ENCODE measurements around the gene LRRC26.

DNA sequence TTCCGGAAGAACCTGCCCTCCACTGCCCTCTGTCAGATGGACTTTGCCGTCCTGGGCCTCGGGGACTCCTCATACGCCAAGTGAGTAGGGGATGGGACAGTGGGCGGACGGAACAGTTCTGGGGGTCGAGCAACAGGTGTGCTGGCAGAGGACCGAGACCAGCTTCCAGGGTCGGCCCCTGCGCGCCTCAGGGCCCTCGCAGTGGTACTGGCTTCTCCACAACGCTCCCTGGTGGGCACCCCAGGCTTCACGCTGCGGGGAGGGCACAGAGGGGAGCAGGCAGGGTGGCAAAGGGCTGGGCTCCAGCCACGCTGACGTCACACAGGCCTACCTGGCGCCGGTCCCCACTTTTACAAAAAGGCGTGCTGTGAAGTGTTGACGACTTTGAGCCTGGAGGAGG, 42.7 kb upstream of the LRRC26 start:
- TF ChIP-seq RFXANK (CRISPR knock-in tag; IDR thresholded peaks at IDR 0.05): no peak
- TF ChIP-seq, protein P1, sequence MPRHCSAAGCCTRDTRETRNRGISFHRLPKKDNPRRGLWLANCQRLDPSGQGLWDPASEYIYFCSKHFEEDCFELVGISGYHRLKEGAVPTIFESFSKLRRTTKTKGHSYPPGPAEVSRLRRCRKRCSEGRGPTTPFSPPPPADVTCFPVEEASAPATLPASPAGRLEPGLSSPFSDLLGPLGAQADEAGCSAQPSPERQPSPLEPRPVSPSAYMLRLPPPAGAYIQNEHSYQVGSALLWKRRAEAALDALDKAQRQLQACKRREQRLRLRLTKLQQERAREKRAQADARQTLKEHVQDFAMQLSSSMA (CRISPR knock-in tag; IDR thresholded peaks at IDR 0.05): no peak
- TF ChIP-seq FOXP1 (IDR thresholded peaks at IDR 0.05): no peak
- TF ChIP-seq FOXP1 (CRISPR knock-in tag; IDR thresholded peaks at IDR 0.05): no peak
- TF ChIP-seq, protein P2, sequence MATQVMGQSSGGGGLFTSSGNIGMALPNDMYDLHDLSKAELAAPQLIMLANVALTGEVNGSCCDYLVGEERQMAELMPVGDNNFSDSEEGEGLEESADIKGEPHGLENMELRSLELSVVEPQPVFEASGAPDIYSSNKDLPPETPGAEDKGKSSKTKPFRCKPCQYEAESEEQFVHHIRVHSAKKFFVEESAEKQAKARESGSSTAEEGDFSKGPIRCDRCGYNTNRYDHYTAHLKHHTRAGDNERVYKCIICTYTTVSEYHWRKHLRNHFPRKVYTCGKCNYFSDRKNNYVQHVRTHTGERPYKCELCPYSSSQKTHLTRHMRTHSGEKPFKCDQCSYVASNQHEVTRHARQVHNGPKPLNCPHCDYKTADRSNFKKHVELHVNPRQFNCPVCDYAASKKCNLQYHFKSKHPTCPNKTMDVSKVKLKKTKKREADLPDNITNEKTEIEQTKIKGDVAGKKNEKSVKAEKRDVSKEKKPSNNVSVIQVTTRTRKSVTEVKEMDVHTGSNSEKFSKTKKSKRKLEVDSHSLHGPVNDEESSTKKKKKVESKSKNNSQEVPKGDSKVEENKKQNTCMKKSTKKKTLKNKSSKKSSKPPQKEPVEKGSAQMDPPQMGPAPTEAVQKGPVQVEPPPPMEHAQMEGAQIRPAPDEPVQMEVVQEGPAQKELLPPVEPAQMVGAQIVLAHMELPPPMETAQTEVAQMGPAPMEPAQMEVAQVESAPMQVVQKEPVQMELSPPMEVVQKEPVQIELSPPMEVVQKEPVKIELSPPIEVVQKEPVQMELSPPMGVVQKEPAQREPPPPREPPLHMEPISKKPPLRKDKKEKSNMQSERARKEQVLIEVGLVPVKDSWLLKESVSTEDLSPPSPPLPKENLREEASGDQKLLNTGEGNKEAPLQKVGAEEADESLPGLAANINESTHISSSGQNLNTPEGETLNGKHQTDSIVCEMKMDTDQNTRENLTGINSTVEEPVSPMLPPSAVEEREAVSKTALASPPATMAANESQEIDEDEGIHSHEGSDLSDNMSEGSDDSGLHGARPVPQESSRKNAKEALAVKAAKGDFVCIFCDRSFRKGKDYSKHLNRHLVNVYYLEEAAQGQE (IDR thresholded peaks at IDR 0.05; ENCODE audit: borderline replicate concordance in 1 of 2, low read depth in 1 of 2, low read length in 2 of 2): no peak
- no peak for TF ChIP-seq KDM2A (CRISPR knock-in tag; IDR thresholded peaks at IDR 0.05; ENCODE audit: borderline replicate concordance, low read depth)
- no peak for TF ChIP-seq ATF7 (IDR thresholded peaks at IDR 0.05)
- TF ChIP-seq ATF7 (CRISPR knock-in tag; IDR thresholded peaks at IDR 0.05): no peak
- TF ChIP-seq ZNF180 (CRISPR knock-in tag; IDR thresholded peaks at IDR 0.05; ENCODE audit: borderline replicate concordance, low read depth): no peak
- TF ChIP-seq PRPF4 (IDR thresholded peaks at IDR 0.05; ENCODE audit: low read depth, low read length, poor library complexity, severe bottlenecking): no peak
- TF ChIP-seq, protein P3, sequence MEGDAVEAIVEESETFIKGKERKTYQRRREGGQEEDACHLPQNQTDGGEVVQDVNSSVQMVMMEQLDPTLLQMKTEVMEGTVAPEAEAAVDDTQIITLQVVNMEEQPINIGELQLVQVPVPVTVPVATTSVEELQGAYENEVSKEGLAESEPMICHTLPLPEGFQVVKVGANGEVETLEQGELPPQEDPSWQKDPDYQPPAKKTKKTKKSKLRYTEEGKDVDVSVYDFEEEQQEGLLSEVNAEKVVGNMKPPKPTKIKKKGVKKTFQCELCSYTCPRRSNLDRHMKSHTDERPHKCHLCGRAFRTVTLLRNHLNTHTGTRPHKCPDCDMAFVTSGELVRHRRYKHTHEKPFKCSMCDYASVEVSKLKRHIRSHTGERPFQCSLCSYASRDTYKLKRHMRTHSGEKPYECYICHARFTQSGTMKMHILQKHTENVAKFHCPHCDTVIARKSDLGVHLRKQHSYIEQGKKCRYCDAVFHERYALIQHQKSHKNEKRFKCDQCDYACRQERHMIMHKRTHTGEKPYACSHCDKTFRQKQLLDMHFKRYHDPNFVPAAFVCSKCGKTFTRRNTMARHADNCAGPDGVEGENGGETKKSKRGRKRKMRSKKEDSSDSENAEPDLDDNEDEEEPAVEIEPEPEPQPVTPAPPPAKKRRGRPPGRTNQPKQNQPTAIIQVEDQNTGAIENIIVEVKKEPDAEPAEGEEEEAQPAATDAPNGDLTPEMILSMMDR (CRISPR knock-in tag; IDR thresholded peaks at IDR 0.05): peak; percentile 22; the same call in 1 of the 2 replicates
- no peak for TF ChIP-seq TARDBP (CRISPR knock-in tag; IDR thresholded peaks at IDR 0.05)
- TF ChIP-seq, protein P4, sequence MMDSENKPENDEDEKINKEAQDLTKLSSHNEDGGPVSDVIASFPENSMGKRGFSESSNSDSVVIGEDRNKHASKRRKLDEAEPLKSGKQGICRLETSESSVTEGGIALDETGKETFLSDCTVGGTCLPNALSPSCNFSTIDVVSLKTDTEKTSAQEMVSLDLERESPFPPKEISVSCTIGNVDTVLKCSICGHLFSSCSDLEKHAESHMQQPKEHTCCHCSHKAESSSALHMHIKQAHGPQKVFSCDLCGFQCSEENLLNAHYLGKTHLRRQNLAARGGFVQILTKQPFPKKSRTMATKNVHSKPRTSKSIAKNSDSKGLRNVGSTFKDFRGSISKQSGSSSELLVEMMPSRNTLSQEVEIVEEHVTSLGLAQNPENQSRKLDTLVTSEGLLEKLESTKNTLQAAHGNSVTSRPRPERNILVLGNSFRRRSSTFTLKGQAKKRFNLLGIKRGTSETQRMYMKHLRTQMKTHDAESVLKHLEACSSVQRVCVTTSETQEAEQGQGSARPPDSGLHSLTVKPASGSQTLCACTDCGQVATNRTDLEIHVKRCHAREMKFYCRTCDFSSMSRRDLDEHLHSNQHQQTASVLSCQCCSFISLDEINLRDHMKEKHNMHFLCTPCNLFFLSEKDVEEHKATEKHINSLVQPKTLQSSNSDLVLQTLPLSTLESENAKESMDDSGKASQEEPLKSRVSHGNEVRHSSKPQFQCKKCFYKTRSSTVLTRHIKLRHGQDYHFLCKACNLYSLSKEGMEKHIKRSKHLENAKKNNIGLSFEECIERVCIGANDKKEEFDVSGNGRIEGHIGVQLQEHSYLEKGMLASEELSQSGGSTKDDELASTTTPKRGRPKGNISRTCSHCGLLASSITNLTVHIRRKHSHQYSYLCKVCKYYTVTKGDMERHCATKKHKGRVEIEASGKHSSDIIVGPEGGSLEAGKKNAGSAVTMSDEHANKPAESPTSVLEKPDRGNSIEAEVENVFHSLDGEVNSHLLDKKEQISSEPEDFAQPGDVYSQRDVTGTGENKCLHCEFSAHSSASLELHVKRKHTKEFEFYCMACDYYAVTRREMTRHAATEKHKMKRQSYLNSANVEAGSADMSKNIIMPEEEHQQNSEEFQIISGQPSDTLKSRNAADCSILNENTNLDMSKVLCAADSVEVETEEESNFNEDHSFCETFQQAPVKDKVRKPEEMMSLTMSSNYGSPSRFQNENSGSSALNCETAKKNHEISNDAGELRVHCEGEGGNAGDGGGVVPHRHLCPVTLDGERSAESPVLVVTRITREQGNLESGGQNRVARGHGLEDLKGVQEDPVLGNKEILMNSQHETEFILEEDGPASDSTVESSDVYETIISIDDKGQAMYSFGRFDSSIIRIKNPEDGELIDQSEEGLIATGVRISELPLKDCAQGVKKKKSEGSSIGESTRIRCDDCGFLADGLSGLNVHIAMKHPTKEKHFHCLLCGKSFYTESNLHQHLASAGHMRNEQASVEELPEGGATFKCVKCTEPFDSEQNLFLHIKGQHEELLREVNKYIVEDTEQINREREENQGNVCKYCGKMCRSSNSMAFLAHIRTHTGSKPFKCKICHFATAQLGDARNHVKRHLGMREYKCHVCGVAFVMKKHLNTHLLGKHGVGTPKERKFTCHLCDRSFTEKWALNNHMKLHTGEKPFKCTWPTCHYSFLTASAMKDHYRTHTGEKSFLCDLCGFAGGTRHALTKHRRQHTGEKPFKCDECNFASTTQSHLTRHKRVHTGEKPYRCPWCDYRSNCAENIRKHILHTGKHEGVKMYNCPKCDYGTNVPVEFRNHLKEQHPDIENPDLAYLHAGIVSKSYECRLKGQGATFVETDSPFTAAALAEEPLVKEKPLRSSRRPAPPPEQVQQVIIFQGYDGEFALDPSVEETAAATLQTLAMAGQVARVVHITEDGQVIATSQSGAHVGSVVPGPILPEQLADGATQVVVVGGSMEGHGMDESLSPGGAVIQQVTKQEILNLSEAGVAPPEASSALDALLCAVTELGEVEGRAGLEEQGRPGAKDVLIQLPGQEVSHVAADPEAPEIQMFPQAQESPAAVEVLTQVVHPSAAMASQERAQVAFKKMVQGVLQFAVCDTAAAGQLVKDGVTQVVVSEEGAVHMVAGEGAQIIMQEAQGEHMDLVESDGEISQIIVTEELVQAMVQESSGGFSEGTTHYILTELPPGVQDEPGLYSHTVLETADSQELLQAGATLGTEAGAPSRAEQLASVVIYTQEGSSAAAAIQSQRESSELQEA (CRISPR knock-in tag; IDR thresholded peaks at IDR 0.05; ENCODE audit: not compliant biosample characterization): no peak
- no peak for TF ChIP-seq ZZZ3 (CRISPR knock-in tag; IDR thresholded peaks at IDR 0.05; ENCODE audit: borderline replicate concordance)

All from HepG2 (cell line).